HG03439 (cell line): Measurements from ENCODE around the gene COX19.
A peak's percentile ranks its signal among the peaks of the same experiment; 100 is the strongest.
"Not testable (repeated sequence)": the region's sequence is repeated elsewhere in the genome, so short reads cannot be mapped to it uniquely, and the experiment has no call there.

Experiments
- ATAC-seq: cut with Tn5 transposase; IDR thresholded peaks from one replicate; pipeline ENCODE4 v1.9.1; 2021; ENCODE audit warnings: mild to moderate bottlenecking, moderate library complexity; ENCODE audit not compliant: unreplicated experiment

The COX19 gene

DNA sequence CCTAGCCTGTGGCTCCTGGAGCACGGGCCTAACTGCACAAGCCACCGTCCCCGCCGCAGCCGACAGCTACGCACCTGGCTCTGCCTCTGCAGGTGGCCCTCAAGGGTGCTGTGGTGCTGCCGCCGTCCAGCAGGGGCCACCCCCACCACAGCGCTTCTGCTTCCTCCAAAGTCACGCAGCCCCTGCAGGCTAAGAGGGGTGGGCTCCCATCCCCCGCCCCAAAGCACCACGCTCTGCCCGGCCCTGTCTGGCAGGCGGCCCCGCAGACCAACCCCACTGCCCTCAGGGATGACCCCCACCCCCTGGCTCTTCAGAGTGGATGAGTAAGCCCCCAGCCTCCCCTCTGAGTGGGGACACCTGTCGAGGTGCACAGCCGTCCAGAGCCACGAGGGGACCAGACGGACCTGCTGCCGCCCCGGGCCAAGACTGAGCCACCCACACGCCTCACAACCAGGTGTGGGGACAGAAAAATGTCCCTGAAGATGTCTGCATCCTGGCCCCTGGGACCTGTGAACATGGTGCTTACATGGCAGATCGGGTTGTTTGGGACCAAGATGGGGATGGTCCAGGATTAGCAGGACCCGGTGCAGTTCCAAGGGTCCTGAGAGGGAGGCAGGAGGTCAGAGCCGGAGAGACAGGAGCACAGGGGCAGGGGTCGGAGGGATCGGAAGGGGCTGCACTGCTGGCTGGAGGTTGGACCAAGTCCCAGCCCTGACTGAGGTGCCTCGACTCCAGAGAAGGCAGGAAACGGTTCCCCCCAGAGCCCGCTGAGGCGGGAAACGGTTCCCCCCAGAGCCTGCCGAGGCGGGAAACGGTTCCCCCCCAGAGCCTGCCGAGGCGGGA lies 11.9 kb downstream of the COX19 start:
- ATAC-seq, result no peak

GRCh38 chr7:962401-963081 lies 12.8 kb downstream of the COX19 start:
- ATAC-seq, result no peak

GRCh38 chr7:961546-962400 lies 13.6 kb downstream of the COX19 start:
- no peak for ATAC-seq

DNA sequence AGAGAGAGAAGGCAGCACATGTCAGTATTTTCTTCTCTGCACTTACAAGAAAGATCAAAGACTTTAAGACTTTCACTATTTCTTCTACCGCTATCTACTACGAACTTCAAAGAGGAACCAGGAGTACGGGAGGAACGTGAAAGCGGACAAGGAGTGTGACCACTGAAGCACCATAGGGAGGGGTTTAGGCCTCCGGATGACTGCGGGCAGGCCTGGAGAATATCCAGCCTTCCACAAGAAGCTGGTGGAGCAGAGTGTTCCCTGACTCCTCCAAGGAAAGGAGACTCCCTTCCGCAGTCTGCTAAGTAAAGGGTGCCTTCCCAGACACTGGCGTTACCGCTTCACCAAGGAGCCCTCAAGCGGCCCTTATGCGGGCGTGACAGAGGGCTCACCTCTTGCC lies 14.4 kb downstream of the COX19 start:
- ATAC-seq, result not testable (repeated sequence)

GRCh38 chr7:960269-960871 lies 15.0 kb downstream of the COX19 start:
- no peak for ATAC-seq

DNA sequence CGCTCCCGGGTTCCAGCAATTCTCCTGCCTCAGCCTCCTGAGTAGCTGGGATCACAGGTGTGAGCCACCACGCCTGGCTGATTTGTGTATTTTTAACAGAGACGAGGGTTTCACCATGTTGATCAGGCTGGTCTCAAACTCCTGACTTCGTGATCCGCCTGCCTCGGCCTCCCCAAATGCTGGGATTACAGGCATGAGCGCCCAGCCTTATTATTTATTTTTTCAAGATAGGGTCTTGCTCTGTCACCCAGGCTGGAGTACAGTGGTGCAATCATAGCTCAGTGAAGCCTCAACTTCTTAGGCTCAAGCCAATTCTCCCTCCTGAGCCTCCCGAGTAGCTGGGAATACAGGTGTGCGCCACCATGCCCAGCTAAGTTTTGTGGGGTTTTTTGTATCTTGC lies 15.6 kb downstream of the COX19 start:
- not testable (repeated sequence) for ATAC-seq

DNA sequence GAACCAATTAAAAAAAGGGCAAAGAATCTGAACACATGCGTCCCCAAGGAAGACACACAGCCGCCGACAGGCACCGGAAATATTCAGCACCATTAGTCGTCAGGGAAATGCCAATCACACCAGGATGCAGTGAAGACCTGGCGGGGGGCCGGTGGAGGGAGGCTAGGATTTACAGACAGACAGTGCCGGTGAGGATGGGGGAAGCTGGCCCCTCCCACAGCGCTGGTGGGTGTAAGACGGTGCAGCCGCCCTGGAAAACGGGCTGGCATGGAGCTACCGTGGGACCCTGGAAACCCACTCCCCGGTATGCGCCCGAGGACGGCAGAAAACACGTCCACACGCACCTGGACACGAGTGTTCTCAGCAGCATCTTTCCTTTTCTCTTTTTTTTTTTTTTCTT lies 16.1 kb downstream of the COX19 start:
- ATAC-seq, result no peak

DNA sequence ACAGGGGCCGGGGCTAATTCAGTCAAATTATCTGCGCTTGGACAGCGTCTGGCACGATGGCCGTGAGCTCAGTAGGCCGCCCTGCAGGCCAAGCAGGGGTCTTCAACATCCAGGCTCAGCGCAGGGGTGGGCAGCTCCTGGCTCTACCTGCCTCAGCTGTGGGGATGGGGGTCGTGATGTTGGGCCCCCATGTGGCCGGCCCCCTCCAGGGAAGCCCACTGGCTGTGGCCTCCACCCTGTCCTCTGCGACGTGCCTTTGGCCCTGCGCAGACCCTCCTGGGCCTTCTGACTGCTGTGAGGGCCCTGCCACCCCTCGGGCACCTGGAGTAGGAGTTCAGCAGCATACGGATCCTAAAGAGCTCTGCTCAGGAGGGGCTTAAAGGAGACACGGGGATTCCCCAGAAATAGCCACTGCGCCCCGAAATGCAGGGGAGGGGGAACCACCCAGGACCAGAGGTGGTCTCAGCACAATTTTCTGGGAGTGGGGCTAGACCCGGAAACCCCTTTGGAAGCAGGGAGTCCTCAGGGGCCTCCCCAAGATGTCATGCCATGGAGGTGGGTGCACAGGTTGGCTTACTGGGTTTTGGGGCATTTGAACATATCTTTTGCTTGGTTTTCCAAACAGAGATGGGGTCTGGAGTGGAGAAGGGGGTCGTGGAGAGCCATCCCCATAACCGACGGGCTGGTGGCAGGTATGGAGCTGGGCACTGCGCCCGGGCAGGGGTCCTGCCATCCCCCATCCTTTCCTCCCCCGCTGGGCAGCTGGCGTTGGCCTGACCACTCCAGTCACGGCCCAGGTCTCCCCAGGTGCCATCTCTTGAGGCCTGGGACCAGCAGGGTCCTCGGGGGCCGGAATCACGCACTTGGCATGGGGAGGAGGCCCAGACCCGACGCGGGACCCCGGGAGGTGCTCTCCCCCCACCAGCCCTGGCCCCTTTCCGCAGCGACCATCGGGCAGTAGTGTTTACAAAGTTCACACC lies 16.8 kb downstream of the COX19 start:
- no peak for ATAC-seq

DNA sequence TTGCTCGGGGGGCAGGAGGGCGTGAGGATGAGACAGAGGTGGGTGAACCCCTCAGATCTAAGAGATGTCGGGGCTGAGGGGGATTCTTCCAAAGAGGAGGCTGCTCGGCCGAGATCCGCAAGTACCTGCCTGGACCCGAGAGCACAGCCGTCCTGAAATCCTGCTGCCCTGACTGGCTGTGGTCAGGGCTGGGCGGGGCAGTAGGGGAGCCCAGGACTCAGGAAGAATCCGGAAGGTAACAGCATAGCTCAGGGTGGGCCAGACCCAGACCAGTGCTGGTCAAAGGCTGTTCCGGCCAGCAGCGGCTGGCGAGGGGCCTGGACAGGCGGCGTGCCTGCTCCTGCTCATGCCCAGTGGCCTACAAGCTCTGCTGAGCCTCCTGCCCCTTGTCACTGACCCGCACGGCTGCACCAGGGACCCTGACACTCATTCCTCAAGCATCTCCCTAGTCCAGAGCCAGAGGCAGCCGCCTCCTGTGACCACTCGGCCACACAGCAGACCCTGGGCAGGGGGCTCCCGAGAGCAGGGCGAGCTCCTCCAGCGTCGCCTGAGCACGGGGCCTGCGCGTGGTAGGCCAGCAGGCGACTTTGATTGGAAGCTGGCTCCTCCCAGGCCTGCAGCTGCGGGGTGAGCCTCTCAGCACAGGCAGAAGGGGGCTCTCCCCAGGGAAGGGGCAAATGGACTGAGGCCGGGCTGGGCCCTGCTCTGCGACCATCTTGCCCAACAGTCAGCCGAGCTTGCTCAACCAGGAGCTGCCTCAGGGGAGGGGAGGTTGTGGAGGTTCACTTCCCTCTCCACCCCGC lies 17.7 kb downstream of the COX19 start:
- ATAC-seq, result no peak

DNA sequence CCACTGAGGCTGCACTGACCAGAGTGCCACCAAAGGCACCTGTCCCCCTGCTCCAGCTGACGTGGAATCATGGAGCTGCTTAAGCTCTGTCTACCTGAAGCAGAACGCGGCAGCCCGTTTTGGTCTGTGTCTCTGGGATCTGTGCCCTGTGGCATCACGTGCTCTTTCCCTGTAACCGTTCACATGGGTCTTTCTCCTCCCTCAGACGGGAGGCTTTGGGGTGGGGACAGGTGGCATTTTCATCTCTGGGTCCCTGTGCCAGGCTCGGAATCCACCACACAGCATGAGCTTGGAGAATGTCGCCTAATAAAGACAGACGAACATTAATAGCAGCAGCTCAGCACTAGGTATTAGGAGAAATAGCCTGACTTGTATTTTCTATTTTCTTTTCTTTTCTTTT lies 19.3 kb downstream of the COX19 start:
- ATAC-seq, result no peak

DNA sequence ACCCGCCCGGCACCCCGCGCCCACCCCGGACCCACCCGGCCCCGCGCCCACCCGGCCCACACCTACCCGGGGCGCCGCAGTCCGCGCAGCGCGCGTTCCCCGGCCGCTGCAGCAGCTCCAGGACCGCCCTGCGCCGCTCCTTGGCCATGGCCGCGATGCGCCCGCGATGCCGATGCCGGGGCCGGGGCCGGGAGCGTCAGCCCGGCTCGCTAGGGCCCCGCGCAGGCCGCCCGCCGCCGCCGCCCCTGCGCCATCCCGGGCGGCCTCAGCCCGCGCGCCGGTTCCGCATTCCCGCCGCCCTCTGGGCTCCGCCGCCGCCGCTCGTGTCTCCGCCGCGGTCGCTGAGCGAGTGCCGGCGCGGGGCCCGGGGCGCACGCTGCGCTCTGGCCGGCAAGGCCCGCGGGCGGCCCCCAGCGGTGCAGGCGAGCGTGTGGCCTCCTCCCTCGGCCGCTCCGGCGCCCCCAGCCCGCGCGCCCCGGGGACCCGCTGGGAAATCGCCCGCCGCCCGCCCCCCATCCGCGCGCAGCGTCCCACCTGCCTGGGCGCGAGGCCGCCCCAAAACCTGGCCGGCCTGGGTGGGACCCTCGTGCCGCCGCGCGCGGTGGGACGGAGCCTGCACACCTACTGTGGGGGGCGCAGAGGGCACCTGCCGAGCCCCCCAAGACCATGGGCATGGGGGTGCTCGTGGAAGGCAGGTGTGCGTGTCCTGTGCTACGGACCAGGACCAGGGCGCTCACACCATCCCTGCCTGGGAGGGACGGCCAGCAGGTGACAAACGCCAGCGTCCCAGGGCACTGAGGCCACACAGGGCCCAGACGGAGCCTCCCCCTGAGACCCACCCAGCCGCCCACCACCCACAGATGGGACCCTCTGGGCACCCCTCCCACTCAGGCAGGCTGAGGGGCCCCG lies 20.8 kb downstream of the COX19 start, which contains the start of gene ADAP1:
TSS of gene ADAP1 (minus strand) at position 351 of the 909 bp plus-strand sequence. CDS start at position 148, 203 bp downstream.
- ATAC-seq, result peak; percentile 41

- no peak for ATAC-seq
These were observed 21.6 kb downstream of the COX19 start for GRCh38 chr7:953547-954327.

GRCh38 chr7:952548-953441 lies 22.6 kb downstream of the COX19 start:
- ATAC-seq, result no peak

GRCh38 chr7:951881-952547 lies 23.3 kb downstream of the COX19 start:
- no peak for ATAC-seq
